ENCODE results near the gene IFNL2. TPM values are rescaled to one million over a fixed set of nuclear protein-coding genes. Genes with fewer than 3 reads are reported as not detected.

IFNL2 gene
- polyA plus RNA-seq, 1 donor from 2014 or later: not detected

DNA sequence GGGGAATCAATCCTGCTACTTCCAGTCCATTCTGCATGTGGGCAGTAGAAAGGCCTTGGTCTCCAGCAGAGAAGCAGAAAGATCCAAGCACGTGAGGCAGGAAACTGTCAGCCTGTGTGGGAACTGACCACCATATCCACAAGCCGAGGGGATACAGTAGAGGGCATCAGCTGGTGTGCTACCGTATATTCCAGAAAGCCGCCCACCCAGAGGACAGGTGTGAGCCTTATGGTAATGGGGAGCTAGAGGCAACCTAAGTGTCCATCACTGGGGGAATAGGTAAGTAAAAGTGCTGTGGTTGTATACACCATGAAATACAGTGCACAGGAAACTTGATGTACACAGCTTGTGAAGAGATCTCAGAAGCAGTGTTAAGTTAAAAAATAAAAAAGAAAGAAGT, 25.2 kb downstream of the IFNL2 start:
- TF ChIP-seq SMC3 (conservative IDR thresholded peaks at IDR 0.05; ENCODE audit: poor library complexity) (no peak), EZH2 (IDR thresholded peaks at IDR 0.05; ENCODE audit: borderline replicate concordance, insufficient read depth, low read length, poor library complexity, severe bottlenecking) (no peak), TAF1 (IDR thresholded peaks at IDR 0.05; ENCODE audit: low read depth) (no peak), EP300 (conservative IDR thresholded peaks at IDR 0.05; ENCODE audit: poor library complexity, severe bottlenecking) (no peak), RAD21 (conservative IDR thresholded peaks at IDR 0.05) (no peak), POLR2AphosphoS5 (IDR thresholded peaks at IDR 0.05) (no peak), MXI1 (conservative IDR thresholded peaks at IDR 0.05; ENCODE audit: poor library complexity, severe bottlenecking) (no peak)
- TF ChIP-seq, protein P1, sequence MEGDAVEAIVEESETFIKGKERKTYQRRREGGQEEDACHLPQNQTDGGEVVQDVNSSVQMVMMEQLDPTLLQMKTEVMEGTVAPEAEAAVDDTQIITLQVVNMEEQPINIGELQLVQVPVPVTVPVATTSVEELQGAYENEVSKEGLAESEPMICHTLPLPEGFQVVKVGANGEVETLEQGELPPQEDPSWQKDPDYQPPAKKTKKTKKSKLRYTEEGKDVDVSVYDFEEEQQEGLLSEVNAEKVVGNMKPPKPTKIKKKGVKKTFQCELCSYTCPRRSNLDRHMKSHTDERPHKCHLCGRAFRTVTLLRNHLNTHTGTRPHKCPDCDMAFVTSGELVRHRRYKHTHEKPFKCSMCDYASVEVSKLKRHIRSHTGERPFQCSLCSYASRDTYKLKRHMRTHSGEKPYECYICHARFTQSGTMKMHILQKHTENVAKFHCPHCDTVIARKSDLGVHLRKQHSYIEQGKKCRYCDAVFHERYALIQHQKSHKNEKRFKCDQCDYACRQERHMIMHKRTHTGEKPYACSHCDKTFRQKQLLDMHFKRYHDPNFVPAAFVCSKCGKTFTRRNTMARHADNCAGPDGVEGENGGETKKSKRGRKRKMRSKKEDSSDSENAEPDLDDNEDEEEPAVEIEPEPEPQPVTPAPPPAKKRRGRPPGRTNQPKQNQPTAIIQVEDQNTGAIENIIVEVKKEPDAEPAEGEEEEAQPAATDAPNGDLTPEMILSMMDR (IDR thresholded peaks at IDR 0.05; ENCODE audit: poor library complexity, severe bottlenecking): no peak
- TF ChIP-seq, protein P2, sequence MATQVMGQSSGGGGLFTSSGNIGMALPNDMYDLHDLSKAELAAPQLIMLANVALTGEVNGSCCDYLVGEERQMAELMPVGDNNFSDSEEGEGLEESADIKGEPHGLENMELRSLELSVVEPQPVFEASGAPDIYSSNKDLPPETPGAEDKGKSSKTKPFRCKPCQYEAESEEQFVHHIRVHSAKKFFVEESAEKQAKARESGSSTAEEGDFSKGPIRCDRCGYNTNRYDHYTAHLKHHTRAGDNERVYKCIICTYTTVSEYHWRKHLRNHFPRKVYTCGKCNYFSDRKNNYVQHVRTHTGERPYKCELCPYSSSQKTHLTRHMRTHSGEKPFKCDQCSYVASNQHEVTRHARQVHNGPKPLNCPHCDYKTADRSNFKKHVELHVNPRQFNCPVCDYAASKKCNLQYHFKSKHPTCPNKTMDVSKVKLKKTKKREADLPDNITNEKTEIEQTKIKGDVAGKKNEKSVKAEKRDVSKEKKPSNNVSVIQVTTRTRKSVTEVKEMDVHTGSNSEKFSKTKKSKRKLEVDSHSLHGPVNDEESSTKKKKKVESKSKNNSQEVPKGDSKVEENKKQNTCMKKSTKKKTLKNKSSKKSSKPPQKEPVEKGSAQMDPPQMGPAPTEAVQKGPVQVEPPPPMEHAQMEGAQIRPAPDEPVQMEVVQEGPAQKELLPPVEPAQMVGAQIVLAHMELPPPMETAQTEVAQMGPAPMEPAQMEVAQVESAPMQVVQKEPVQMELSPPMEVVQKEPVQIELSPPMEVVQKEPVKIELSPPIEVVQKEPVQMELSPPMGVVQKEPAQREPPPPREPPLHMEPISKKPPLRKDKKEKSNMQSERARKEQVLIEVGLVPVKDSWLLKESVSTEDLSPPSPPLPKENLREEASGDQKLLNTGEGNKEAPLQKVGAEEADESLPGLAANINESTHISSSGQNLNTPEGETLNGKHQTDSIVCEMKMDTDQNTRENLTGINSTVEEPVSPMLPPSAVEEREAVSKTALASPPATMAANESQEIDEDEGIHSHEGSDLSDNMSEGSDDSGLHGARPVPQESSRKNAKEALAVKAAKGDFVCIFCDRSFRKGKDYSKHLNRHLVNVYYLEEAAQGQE (IDR thresholded peaks at IDR 0.05; ENCODE audit: borderline replicate concordance): no peak
- H3K9me2 ChIP-seq (ENCODE audit: insufficient read depth, low read length): no peaks in the 10 kb centered on the region

DNA sequence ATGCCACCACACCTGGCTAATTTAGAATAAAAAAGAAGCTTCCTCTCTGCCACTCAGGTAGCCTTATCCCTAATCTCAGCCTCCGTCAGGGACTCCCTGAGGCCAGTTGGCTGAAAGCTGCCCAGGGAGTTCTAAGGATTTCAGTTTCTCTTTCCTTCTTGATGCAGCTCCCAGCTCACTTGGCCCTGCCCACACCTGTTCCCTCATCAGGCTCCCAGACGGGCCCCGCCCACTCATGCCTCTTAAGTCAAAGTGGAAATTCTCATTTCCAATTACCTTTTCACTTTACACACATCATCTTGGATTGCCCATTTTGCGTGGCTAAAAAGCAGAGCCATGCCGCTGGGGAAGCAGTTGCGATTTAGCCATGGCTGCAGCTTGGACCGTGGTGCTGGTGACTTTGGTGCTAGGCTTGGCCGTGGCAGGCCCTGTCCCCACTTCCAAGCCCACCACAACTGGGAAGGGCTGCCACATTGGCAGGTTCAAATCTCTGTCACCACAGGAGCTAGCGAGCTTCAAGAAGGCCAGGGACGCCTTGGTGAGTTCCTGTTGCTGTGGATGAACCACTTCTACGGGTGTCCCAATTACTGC, 28.0 kb downstream of the IFNL2 start, which contains the start of gene IFNL1:
IFNL1 (plus strand) TSS at position 353 of the 591 bp plus-strand sequence; CDS start at position 368, 15 bp downstream.
- H3F3A ChIP-seq (ENCODE audit: insufficient read depth, low read length, poor library complexity, severe bottlenecking): no peaks in the 10 kb centered on the region
- no peak within 1 kb of the TSS for H2AFZ ChIP-seq (ENCODE audit: low read depth, low read length)
- H4K20me1 ChIP-seq (ENCODE audit: insufficient read depth): no peaks in the 10 kb centered on the region

More for the DNA sequence above, 25.2 kb downstream of the IFNL2 start:
- H3K4me3 ChIP-seq (ENCODE audit: low read length): no peak overlapping the region
- H2AFZ ChIP-seq (ENCODE audit: low read depth, low read length): no peak overlapping the region
- H3K79me2 ChIP-seq (replicated peaks; ENCODE audit: insufficient read depth, low read length): no peaks in the 10 kb centered on the region
- no peaks in the 10 kb centered on the region for H3K36me3 ChIP-seq (ENCODE audit: insufficient read depth, low read length)
- no peak overlapping the region for H3K4me2 ChIP-seq (ENCODE audit: low read length)
- H3K27ac ChIP-seq (ENCODE audit: low read length): no peak overlapping the region
- no peaks in the 10 kb centered on the region for H4K20me1 ChIP-seq (ENCODE audit: insufficient read depth)
- H3K9ac ChIP-seq (ENCODE audit: low read length): no peak overlapping the region
- H3K9me3 ChIP-seq (ENCODE audit: low read length): no peaks in the 10 kb centered on the region
- H3K27me3 ChIP-seq (ENCODE audit: insufficient read depth, low read depth, low read length): peaks cover 9% of the 10 kb centered on the region
- no peaks in the 10 kb centered on the region for H3F3A ChIP-seq (ENCODE audit: insufficient read depth, low read length, poor library complexity, severe bottlenecking)

More for the DNA sequence above, 28.0 kb downstream of the IFNL2 start, which contains the start of gene IFNL1:
- H3K79me2 ChIP-seq (replicated peaks; ENCODE audit: insufficient read depth, low read length): no peaks in the 10 kb centered on the region
- H3K27me3 ChIP-seq (ENCODE audit: insufficient read depth, low read depth, low read length): peaks cover 4% of the 10 kb centered on the region
- no peaks in the 10 kb centered on the region for H3K9me3 ChIP-seq (ENCODE audit: low read length)
- H3K27ac ChIP-seq (ENCODE audit: low read length): no peak within 1 kb of the TSS
- no peak within 1 kb of the TSS for H3K4me2 ChIP-seq (ENCODE audit: low read length)
- TF ChIP-seq, protein P2 (IDR thresholded peaks at IDR 0.05; ENCODE audit: borderline replicate concordance): no peak
- no peak for TF ChIP-seq POLR2AphosphoS5 (IDR thresholded peaks at IDR 0.05)
- TF ChIP-seq EZH2 (IDR thresholded peaks at IDR 0.05; ENCODE audit: borderline replicate concordance, insufficient read depth, low read length, poor library complexity, severe bottlenecking): no peak
- TF ChIP-seq MXI1 (conservative IDR thresholded peaks at IDR 0.05; ENCODE audit: poor library complexity, severe bottlenecking): no peak
- TF ChIP-seq, protein P1 (IDR thresholded peaks at IDR 0.05; ENCODE audit: poor library complexity, severe bottlenecking): no peak
- TF ChIP-seq TAF1 (IDR thresholded peaks at IDR 0.05; ENCODE audit: low read depth): no peak
- no peak for TF ChIP-seq RAD21 (conservative IDR thresholded peaks at IDR 0.05)
- no peak for TF ChIP-seq EP300 (conservative IDR thresholded peaks at IDR 0.05; ENCODE audit: poor library complexity, severe bottlenecking)
- TF ChIP-seq SMC3 (conservative IDR thresholded peaks at IDR 0.05; ENCODE audit: poor library complexity): no peak
- no peaks in the 10 kb centered on the region for H3K9me2 ChIP-seq (ENCODE audit: insufficient read depth, low read length)
- no peaks in the 10 kb centered on the region for H3K36me3 ChIP-seq (ENCODE audit: insufficient read depth, low read length)
- H3K4me3 ChIP-seq (ENCODE audit: low read length): no peak within 1 kb of the TSS
- H3K9ac ChIP-seq (ENCODE audit: low read length): no peak within 1 kb of the TSS

Data from neural cell (in vitro differentiated cells).